ENCODE results near the gene FADS2.

DNA sequence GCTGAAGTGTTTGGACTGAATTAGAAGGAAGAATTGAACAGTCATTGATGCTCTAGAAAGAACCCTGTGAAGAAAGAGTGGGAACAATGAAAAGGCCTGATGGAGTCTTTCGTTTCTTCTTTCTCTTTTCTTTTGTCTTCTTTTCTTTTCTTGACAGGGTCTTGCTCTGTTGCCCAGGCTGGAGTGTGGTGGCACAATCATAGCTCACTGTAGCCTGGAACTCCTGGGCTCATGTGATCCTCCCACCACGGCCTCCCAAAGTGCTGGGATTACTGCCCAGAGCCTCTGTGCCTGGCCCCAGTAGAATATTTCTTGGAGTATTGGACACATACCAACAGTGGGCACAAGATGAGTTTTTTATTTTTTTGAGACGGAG is 34.3 kb upstream of the FADS2 start:
- TF ChIP-seq GATA3 (IDR thresholded peaks at IDR 0.05; ENCODE audit: low read depth, low read length) (no peak), GATA2 (IDR thresholded peaks at IDR 0.05; ENCODE audit: low read depth, low read length) (no peak)
